Heart left ventricle (tissue), 16 donors: ENCODE measurements around the gene GATC. TPM values are rescaled to one million over a fixed set of nuclear protein-coding genes. Genes with fewer than 3 reads are reported as not detected.

ENCODE experiments used
- ATAC-seq, 4 donors: fragments of 200-7000 bp; cut with Tn5 transposase; one replicate each; pipeline ENCODE4 v1.9.1; 2020 to 2022; ENCODE audit warnings: moderate library complexity in 4 of 4, mild to moderate bottlenecking in 3 of 4, moderate number of reproducible peaks in 1 of 4
- DNase-seq, 5 donors: peaks; one replicate each; pipeline ENCODE4 v3.0.0-alpha.2; 2020
- H3K27ac ChIP-seq, 12 donors: fragments of 200-600 bp; sonication (generic) in 4 of 12; one replicate each; pipeline versions ENCODE4 v1.5.0 to v1.8.0; 2016 to 2022; ENCODE audit warnings: mild to moderate bottlenecking in 2 of 12
- H3K27me3 ChIP-seq, 9 donors: fragments of 200-600 bp; sonication (generic) in 2 of 9; one replicate each; pipeline versions ENCODE4 v1.5.1 to v1.8.0; 2016 to 2022; ENCODE audit warnings: mild to moderate bottlenecking in 3 of 9
- H3K36me3 ChIP-seq, 9 donors: fragments of 200-600 bp; sonication (generic) in 2 of 9; one replicate each; pipeline versions ENCODE4 v1.5.0 to v1.8.0; 2018 to 2022; ENCODE audit warnings: mild to moderate bottlenecking in 2 of 9
- H3K4me1 ChIP-seq, 12 donors: fragments of 200-600 bp; sonication (generic) in 4 of 12; one replicate each; pipeline versions ENCODE4 v1.5.0 to v1.8.0; 2016 to 2022; ENCODE audit warnings: mild to moderate bottlenecking in 3 of 12
- H3K4me3 ChIP-seq, 12 donors: fragments of 200-600 bp; sonication (generic) in 4 of 12; one replicate each; pipeline versions ENCODE4 v1.5.0 to v1.8.0; 2017 to 2022; ENCODE audit warnings: mild to moderate bottlenecking in 9 of 12, moderate library complexity in 4 of 12
- H3K9me3 ChIP-seq, 12 donors: fragments of 200-600 bp; sonication (generic) in 4 of 12; one replicate each; pipeline versions ENCODE4 v1.5.0 to v1.8.0; 2016 to 2022; ENCODE audit warnings: mild to moderate bottlenecking in 1 of 12
- POLR2A ChIP-seq, 2 donors: fragments of 450-650 bp; IDR thresholded peaks; one replicate each; pipeline ENCODE4 v1.6.1; 2017; ENCODE audit warnings: antibody characterized with exemption in 2 of 2, mild to moderate bottlenecking in 2 of 2, moderate library complexity in 2 of 2
- WGBS, 4 donors: extraction: QIAGEN DNeasy Blood & Tissue Kit in 2 of 4; methylation state at CpG; one replicate each; pipeline versions ENCODE4 v1.1.5 to v1.1.7; 2013 to 2018; 5-methylcytosine and 5-hydroxymethylcytosine counted together
- intact Hi-C, 10 donors: fragments of 100-400 bp; cut with DNase I; formaldehyde crosslinking; loops; one replicate each; pipeline versions ENCODE4 v1.11.1 to v1.14.2; 2022
- polyA plus RNA-seq, 2 donors: library from polyadenylated mRNA; stranded (reverse); fragments of 200-250 nt; gene quantifications; one replicate each; pipeline ENCODE4 v1.2.3, GENCODE V29; 2013
- total RNA-seq, 9 donors: library from RNA; depleted of rRNA in 2 of 9; stranded (reverse); fragments of >200 nt in 2 of 9; fragmentation: NEBNext Ultra II Directional in 3 of 9; extraction: Animal tissue kit (Norgen Biotek cat#: 25700) in 3 of 9; gene quantifications; one replicate each; pipeline versions ENCODE4 v1.1.0 to v1.2.4, GENCODE V29; 2016 to 2023
- TF ChIP-seq, protein P1 (sequence below), 12 donors: fragments of 200-600 bp; sonication (generic) in 4 of 12; IDR thresholded peaks; one replicate each; pipeline versions ENCODE4 v1.5.0 to v1.8.0; 2018 to 2022; ENCODE audit warnings: antibody characterized with exemption in 12 of 12, mild to moderate bottlenecking in 5 of 12
- donor health status: ischemic (EF 13 %, LVEDD 7.1; RV severe dilation, severe dysfunction).
- donor health status: healthy with polysubstance abuse.
- donor health status: DM: no; HTN: yes; CAD: no.
- donor health status: DM: no; HTN: no; CAD: no.
- donor health status: ischemic (EF 25% LVEDD 6.9; RV normal size, moderate dysfunction).
- donor health status: ischemic (EF 25% LVEDD 5.7; RV mildly dilated, moderate dysfunction).
- donor health status: healthy.
- donor health status: DM: yes; HTN: yes; CAD: no.
- donor health status: ischemic (EF 35%, LVEDD 5.7; RV mildly dilated, moderate dysfunction).
- donor health status: nonischemic (EF 11% LVEDD 7.7; RV severe dilation, severe dysfunction).
- donor health status: DM: yes; HTN: yes; CAD: no.
- donor health status: PGD.
- donor health status: ischemic (EF 29% LVEDD 5.4; RV normal size, mild dysfunction).
- donor health status: nonischemic (EF 23%, LVEDD 6.1; RV moderate dilation, normal function).

GATC gene
- total and polyA plus RNA-seq, 11 donors = 5.4 to 18.0 (median 11.6) TPM

GRCh38 chr12:120469450-120470149 is 23.4 kb downstream of the GATC start, which contains the start of gene SRSF9:
Gene SRSF9 (minus strand): TSS chr12:120469748. CDS start chr12:120469609, 139 bp downstream.
- WGBS, 4 donors = 0 to 1% (median 0%) methylated on average over 46 to 88 of the region's 88 CpGs
- peaks cover 0 to 45% (median 31%) of the 10 kb centered on the region in 12 donors for H3K4me1 ChIP-seq
- intact Hi-C loops = loop anchor here in 3 of 10 donors (2.0 to 10.0 kb wide), 3 partner anchors 25 to 95 kb away; partner anchors contain the start of gene DYNLL1 (in 1 of the 3)

GRCh38 chr12:120470150-120470784 is 24.0 kb downstream of the GATC start:
- Histone ChIP-seq H3K9me3 (no peaks in the 10 kb centered on the region), H3K27ac (peak overlapping the region; percentile 76 to 96 (median 92)), H3K4me1 (peaks cover 0 to 49% (median 31%) of the 10 kb centered on the region in 12 donors), H3K27me3 (no peaks in the 10 kb centered on the region), H3K36me3 (peaks cover 0 to 24% (median 19%) of the 10 kb centered on the region in 9 donors), H3K4me3 (peak overlapping the region; percentile 63 to 99 (median 92))
- ATAC-seq = peak in 3 of 4 donors; percentile 8 to 27 (median 21)
- 67 to 72% (median 69%) methylated on average over 25 to 26 of the region's 26 CpGs for WGBS, 4 donors
- DNase-seq = no peak
- TF ChIP-seq, protein P1, sequence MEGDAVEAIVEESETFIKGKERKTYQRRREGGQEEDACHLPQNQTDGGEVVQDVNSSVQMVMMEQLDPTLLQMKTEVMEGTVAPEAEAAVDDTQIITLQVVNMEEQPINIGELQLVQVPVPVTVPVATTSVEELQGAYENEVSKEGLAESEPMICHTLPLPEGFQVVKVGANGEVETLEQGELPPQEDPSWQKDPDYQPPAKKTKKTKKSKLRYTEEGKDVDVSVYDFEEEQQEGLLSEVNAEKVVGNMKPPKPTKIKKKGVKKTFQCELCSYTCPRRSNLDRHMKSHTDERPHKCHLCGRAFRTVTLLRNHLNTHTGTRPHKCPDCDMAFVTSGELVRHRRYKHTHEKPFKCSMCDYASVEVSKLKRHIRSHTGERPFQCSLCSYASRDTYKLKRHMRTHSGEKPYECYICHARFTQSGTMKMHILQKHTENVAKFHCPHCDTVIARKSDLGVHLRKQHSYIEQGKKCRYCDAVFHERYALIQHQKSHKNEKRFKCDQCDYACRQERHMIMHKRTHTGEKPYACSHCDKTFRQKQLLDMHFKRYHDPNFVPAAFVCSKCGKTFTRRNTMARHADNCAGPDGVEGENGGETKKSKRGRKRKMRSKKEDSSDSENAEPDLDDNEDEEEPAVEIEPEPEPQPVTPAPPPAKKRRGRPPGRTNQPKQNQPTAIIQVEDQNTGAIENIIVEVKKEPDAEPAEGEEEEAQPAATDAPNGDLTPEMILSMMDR (IDR thresholded peaks at IDR 0.05) = no peak
- no peak for TF ChIP-seq POLR2A (IDR thresholded peaks at IDR 0.05)
- intact Hi-C loops = loop anchor here in 1 of 10 donors (2.0 kb wide), 1 partner anchor 25 kb away; no protein-coding TSS in a partner anchor

More at GRCh38 chr12:120469450-120470149, 23.4 kb downstream of the GATC start, which contains the start of gene SRSF9:
- H3K27ac ChIP-seq = peak within 1 kb of the TSS; percentile 76 to 96 (median 92)
- H3K9me3 ChIP-seq = no peaks in the 10 kb centered on the region
- DNase-seq (peak; percentile 96 to 99 (median 97)), ATAC-seq (peak; percentile 95 to 98 (median 96))
- peaks cover 0 to 31% (median 26%) of the 10 kb centered on the region in 9 donors for H3K36me3 ChIP-seq
- TF ChIP-seq, protein P1 (IDR thresholded peaks at IDR 0.05) = peak; percentile 84 to 100 (median 94)
- TF ChIP-seq POLR2A (IDR thresholded peaks at IDR 0.05) = peak in 1 of 2 donors; percentile 61
- H3K4me3 ChIP-seq = peak within 1 kb of the TSS; percentile 63 to 99 (median 92)
- H3K27me3 ChIP-seq = no peaks in the 10 kb centered on the region

DNA sequence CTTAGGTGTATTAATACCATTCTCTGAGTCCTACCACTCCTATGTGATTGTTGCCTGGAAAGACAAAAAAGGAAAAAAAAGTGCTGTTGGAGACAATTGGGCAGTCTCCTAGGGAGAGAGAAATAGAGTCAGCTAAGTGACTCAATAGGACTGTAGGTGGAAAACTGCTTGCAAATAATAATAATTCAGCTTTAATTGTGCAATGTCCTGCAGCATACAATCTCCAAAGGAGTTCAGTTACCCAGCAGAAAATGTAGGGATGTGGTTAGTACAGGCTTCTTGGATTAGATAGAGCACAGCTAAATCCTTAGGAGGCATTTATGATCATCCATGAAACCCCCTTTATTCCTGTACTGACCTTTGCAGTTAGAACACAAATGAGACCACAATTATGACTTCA is 26.3 kb downstream of the GATC start:
- intact Hi-C loops = no loop called here
- no peak overlapping the region for H3K27ac ChIP-seq
- no peak overlapping the region for H3K4me3 ChIP-seq
- no peaks in the 10 kb centered on the region for H3K9me3 ChIP-seq
- DNase-seq = no peak
- TF ChIP-seq POLR2A (IDR thresholded peaks at IDR 0.05) = no peak
- TF ChIP-seq, protein P1 (IDR thresholded peaks at IDR 0.05) = no peak
- H3K36me3 ChIP-seq = peaks cover 0 to 2% (median under 1%) of the 10 kb centered on the region in 9 donors
- H3K4me1 ChIP-seq = peaks cover 0 to 37% (median 15%) of the 10 kb centered on the region in 12 donors
- ATAC-seq = no peak
- H3K27me3 ChIP-seq = no peaks in the 10 kb centered on the region
